Neural cell (in vitro differentiated cells): Measurements from ENCODE around the gene PLA2G6.

Experiments used
- EP300 ChIP-seq: fragments of 450-650 bp; conservative IDR thresholded peaks from 2 replicates; pipeline ENCODE4 v1.6.1; 2014; ENCODE audit warnings: antibody characterized with exemption, mild to moderate bottlenecking, moderate library complexity; ENCODE audit not compliant: poor library complexity, severe bottlenecking
- EZH2 ChIP-seq: fragments of 200-600, 300-800 bp; shearing (Covaris generic), sonication (generic); IDR thresholded peaks from 2 replicates; pipeline ENCODE4 v1.6.1; 2014; ENCODE audit warnings: antibody characterized with exemption, low read length, borderline replicate concordance, mild to moderate bottlenecking; ENCODE audit not compliant: insufficient read depth, poor library complexity, severe bottlenecking
- MXI1 ChIP-seq: fragments of 450-650 bp; conservative IDR thresholded peaks from 2 replicates; pipeline ENCODE4 v1.6.1; 2014; ENCODE audit warnings: antibody characterized with exemption, mild to moderate bottlenecking; ENCODE audit not compliant: poor library complexity, severe bottlenecking
- POLR2AphosphoS5 ChIP-seq: IDR thresholded peaks from 2 replicates; pipeline ENCODE4 v1.6.1; 2012
- RAD21 ChIP-seq: fragments of 450-650 bp; conservative IDR thresholded peaks from 2 replicates; pipeline ENCODE4 v1.6.1; 2014; ENCODE audit warnings: antibody characterized with exemption, mild to moderate bottlenecking, moderate library complexity
- SMC3 ChIP-seq: fragments of 450-650 bp; conservative IDR thresholded peaks from 2 replicates; pipeline ENCODE4 v1.6.1; 2014; ENCODE audit warnings: antibody characterized with exemption, mild to moderate bottlenecking, moderate library complexity; ENCODE audit not compliant: poor library complexity
- TAF1 ChIP-seq: IDR thresholded peaks from 2 replicates; pipeline ENCODE4 v1.6.1; 2012; ENCODE audit warnings: low read depth
- TF ChIP-seq, protein P1 (sequence below): fragments of 450-650 bp; IDR thresholded peaks from 2 replicates; pipeline ENCODE4 v1.5.1; 2014; ENCODE audit warnings: antibody characterized with exemption, mild to moderate bottlenecking, moderate library complexity; ENCODE audit not compliant: poor library complexity, severe bottlenecking

DNA sequence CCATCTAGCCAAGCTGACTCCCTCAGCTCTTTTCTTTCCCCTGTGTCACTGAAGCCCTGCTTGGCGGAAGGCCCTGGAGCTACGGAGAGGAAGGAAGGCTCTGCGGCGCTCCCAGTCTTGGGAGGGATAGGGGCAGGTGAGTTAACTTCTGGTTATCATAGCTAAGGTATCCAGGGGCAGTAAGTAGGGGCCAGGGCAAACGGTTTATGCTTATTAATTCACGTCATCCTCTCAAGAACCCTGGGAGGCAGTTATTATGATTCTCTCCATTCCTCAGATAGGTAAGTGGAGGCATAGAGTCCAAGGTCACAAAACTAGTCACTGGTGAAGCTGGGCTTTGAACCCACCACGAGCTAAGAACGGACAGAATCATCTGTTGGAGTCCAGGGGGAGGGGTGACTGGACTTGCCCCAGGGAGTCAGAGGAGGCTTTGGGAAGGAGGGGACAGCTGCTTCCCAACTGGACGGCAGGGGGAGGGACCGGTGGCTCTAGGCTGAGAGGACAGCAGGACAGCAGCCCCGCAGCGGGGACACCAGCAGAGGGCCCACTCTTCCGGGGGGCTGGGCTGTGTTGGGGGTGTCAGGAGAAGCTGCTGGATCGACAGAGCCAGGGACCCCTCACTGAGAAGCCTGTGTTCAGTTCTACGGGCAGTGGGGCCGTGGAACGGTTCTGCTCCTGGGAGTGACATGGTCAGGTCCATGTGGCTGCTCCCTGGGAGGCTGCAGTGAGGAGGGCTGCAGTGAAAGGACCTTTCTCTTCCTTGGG, 74.6 kb downstream of the PLA2G6 start:
- TF ChIP-seq, protein P1, sequence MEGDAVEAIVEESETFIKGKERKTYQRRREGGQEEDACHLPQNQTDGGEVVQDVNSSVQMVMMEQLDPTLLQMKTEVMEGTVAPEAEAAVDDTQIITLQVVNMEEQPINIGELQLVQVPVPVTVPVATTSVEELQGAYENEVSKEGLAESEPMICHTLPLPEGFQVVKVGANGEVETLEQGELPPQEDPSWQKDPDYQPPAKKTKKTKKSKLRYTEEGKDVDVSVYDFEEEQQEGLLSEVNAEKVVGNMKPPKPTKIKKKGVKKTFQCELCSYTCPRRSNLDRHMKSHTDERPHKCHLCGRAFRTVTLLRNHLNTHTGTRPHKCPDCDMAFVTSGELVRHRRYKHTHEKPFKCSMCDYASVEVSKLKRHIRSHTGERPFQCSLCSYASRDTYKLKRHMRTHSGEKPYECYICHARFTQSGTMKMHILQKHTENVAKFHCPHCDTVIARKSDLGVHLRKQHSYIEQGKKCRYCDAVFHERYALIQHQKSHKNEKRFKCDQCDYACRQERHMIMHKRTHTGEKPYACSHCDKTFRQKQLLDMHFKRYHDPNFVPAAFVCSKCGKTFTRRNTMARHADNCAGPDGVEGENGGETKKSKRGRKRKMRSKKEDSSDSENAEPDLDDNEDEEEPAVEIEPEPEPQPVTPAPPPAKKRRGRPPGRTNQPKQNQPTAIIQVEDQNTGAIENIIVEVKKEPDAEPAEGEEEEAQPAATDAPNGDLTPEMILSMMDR = no peak
- TF ChIP-seq TAF1 (no peak), POLR2AphosphoS5 (no peak), SMC3 (no peak), EP300 (no peak), MXI1 (no peak), EZH2 (no peak), RAD21 (no peak)
